Measurements from ENCODE around the gene TMEM156. TPM values are rescaled to one million over a fixed set of nuclear protein-coding genes. Genes with fewer than 3 reads are reported as not detected.
A peak's percentile ranks its signal among the peaks of the same experiment; 100 is the strongest.

Gene TMEM156
- total and polyA plus RNA-seq, 2 of the 4 experiments (the other 2 are of a cell fraction): 0.53 to 0.54 TPM

- no peaks in the 10 kb centered on the region for H3K9me3 ChIP-seq (ENCODE audit: control insufficient read depth, insufficient read depth, low read length)
- H3K9me1 ChIP-seq (ENCODE audit: insufficient read depth, low read length): 0 out of 2 replicates have a peak, but pooled peaks cover 3% of the 10 kb centered on the region
- H3K27ac ChIP-seq (ENCODE audit: insufficient read depth, low read length): peak overlapping the region; percentile 21
- peaks cover 64% of the 10 kb centered on the region for H3K36me3 ChIP-seq (ENCODE audit: control insufficient read depth, insufficient read depth, low read length)
- no peak for ATAC-seq (ENCODE audit: low read depth)
- no peak overlapping the region for H3K14ac ChIP-seq (replicated peaks; ENCODE audit: low read depth, low read length)
- H3K4me3 ChIP-seq (ENCODE audit: insufficient read depth, low read depth, low read length): no peak overlapping the region
- H3K56ac ChIP-seq (ENCODE audit: extremely low read depth, insufficient read depth, low read length): no peak overlapping the region
- H3K79me1 ChIP-seq (ENCODE audit: low read depth in 1 of 2, low read length in 2 of 2): peaks cover 27 to 49% of the 10 kb centered on the region in 2 experiments; a peak in 3 of 4 replicates
- no peaks in the 10 kb centered on the region for H4K20me1 ChIP-seq (ENCODE audit: insufficient read depth, low read length)
- ChIA-PET CTCF (no interaction called here), POLR2A (ENCODE audit: unreplicated experiment) (no interaction called here)
- no peak overlapping the region for H2BK15ac ChIP-seq (ENCODE audit: low read depth, low read length)
- H2BK20ac ChIP-seq (ENCODE audit: low read depth, low read length): no peak overlapping the region
- H2AK9ac ChIP-seq (replicated peaks; ENCODE audit: low read depth, low read length, poor library complexity): no peak overlapping the region
- no peak overlapping the region for H3K9ac ChIP-seq (ENCODE audit: low read depth, low read length)
- no peak overlapping the region for H4K91ac ChIP-seq (ENCODE audit: insufficient read depth, low read depth, low read length)
- DNase-seq: no peak
- TF ChIP-seq BHLHE40 (IDR thresholded peaks at IDR 0.05; ENCODE audit: low read depth, low read length) (no peak), ELK1 (IDR thresholded peaks at IDR 0.05; ENCODE audit: borderline replicate concordance, low read depth, low read length) (no peak), CHD1 (IDR thresholded peaks at IDR 0.05; ENCODE audit: low read depth, low read length) (no peak), CEBPB (IDR thresholded peaks at IDR 0.05; ENCODE audit: low read depth, low read length) (no peak), SMC3 (IDR thresholded peaks at IDR 0.05; ENCODE audit: low read depth, low read length) (no peak), POLR2A (IDR thresholded peaks at IDR 0.05; ENCODE audit: low read depth, low read length) (no peak), RCOR1 (IDR thresholded peaks at IDR 0.05; ENCODE audit: insufficient replicate concordance, low read length) (no peak), RFX5 (IDR thresholded peaks at IDR 0.05; ENCODE audit: low read depth, low read length) (no peak), MAFK (IDR thresholded peaks at IDR 0.05; ENCODE audit: low read depth, low read length) (no peak), MXI1 (IDR thresholded peaks at IDR 0.05; ENCODE audit: borderline replicate concordance, low read depth, low read length) (no peak), CTCF (conservative IDR thresholded peaks at IDR 0.05; ENCODE audit: low read depth, low read length) (no peak), NFE2L2 (IDR thresholded peaks at IDR 0.05; ENCODE audit: low read depth, low read length) (no peak), USF2 (IDR thresholded peaks at IDR 0.05; ENCODE audit: low read depth, low read length) (no peak), MAZ (IDR thresholded peaks at IDR 0.05; ENCODE audit: borderline replicate concordance, low read depth, low read length) (no peak), RAD21 (IDR thresholded peaks at IDR 0.05; ENCODE audit: low read length) (no peak), FOS (IDR thresholded peaks at IDR 0.05; ENCODE audit: low read depth, low read length) (no peak)
- peak overlapping the region; percentile 27; the same call in 1 of the 2 replicates for H2AK5ac ChIP-seq (ENCODE audit: low read depth, low read length)
- H3K27me3 ChIP-seq (ENCODE audit: control insufficient read depth, insufficient read depth, low read length): no peaks in the 10 kb centered on the region
- dilution Hi-C loops (cut with HindIII; ENCODE audit: low sequenced_read_pairs, unreplicated experiment) (no loop called here), intact Hi-C loops (cut with micrococcal nuclease) (no loop called here), in situ Hi-C loops (cut with MboI; ENCODE audit: low sequenced_read_pairs) (no loop called here)
- no peak overlapping the region for H4K8ac ChIP-seq (ENCODE audit: low read depth in 2 of 2, low read length in 2 of 2)
- no peak overlapping the region for H2AFZ ChIP-seq (replicated peaks; ENCODE audit: low read length, poor library complexity)
- no TSS peak for BruUV-seq (replicated peaks)
- no peak overlapping the region for H3K23ac ChIP-seq (ENCODE audit: low read depth, low read length)
- no peak overlapping the region for H2BK5ac ChIP-seq (ENCODE audit: low read depth, low read length, poor library complexity, severe bottlenecking)
- H3K4me2 ChIP-seq (ENCODE audit: low read depth, low read length): no peak overlapping the region
- 79% methylated on average over 5 of the region's 6 CpGs; no CpG with 5 or more reads in 1 of the 2 experiments for WGBS, 2 experiments (ENCODE audit: extremely low coverage in 2 of 2, insufficient read length in 1 of 2)
- H3K18ac ChIP-seq (ENCODE audit: low read depth, low read length): no peak overlapping the region
- H4K5ac ChIP-seq (ENCODE audit: low read depth, low read length): no peak overlapping the region; the same call in 1 of the 2 replicates
- peaks cover 2% of the 10 kb centered on the region; the same call in 1 of the 2 replicates for H3K4me1 ChIP-seq (ENCODE audit: control insufficient read depth, insufficient read depth, low read length)
- H2BK120ac ChIP-seq (ENCODE audit: low read depth, low read length): no peak overlapping the region
- no peak overlapping the region for H3K4ac ChIP-seq (ENCODE audit: low read depth, low read length)
Observed at GRCh38 chr4:38926896-38927295, 105.3 kb downstream of the TMEM156 start.

All from IMR-90 (cell line).